Duodenal mucosa (tissue), 2 donors: Measurements from ENCODE around the gene FUNDC2.

Source experiments
- H3K27ac ChIP-seq: one replicate; pipeline ENCODE4 v1.7.0; 2013; ENCODE audit warnings: low read depth, low read length
- H3K27me3 ChIP-seq, 2 donors: one replicate each; pipeline ENCODE4 v1.7.0; 2013; ENCODE audit warnings: low read length in 2 of 2, control low read depth in 1 of 2; ENCODE audit not compliant: insufficient read depth in 2 of 2, control insufficient read depth in 1 of 2
- H3K36me3 ChIP-seq, 2 donors: one replicate each; pipeline ENCODE4 v1.7.0; 2013; ENCODE audit warnings: low read length in 2 of 2, control low read depth in 1 of 2; ENCODE audit not compliant: insufficient read depth in 2 of 2, control insufficient read depth in 1 of 2
- H3K4me1 ChIP-seq, 2 donors: one replicate each; pipeline ENCODE4 v1.7.0; 2013; ENCODE audit warnings: low read length in 2 of 2, control low read depth in 1 of 2; ENCODE audit not compliant: insufficient read depth in 2 of 2, control insufficient read depth in 1 of 2
- H3K4me3 ChIP-seq, 2 donors: one replicate each; pipeline ENCODE4 v1.7.0; 2013; ENCODE audit warnings: low read length in 2 of 2, low read depth in 1 of 2
- H3K9ac ChIP-seq, 2 donors: one replicate each; pipeline ENCODE4 v1.7.0; 2013; ENCODE audit warnings: low read length in 2 of 2, low read depth in 1 of 2
- H3K9me3 ChIP-seq, 2 donors: one replicate each; pipeline ENCODE4 v1.7.0; 2013; ENCODE audit warnings: low read length in 2 of 2, control low read depth in 1 of 2; ENCODE audit not compliant: control insufficient read depth in 1 of 2

The FUNDC2 gene

GRCh38 chrX:155068165-155068564 lies 41.5 kb downstream of the FUNDC2 start:
- no peaks in the 10 kb centered on the region for H3K27me3 ChIP-seq
- no peaks in the 10 kb centered on the region for H3K9me3 ChIP-seq
- H3K4me3 ChIP-seq = no peak overlapping the region
- no peak overlapping the region for H3K27ac ChIP-seq
- no peak overlapping the region for H3K9ac ChIP-seq
- no peaks in the 10 kb centered on the region for H3K36me3 ChIP-seq
- peaks cover 4 to 8% of the 10 kb centered on the region in 2 donors for H3K4me1 ChIP-seq

GRCh38 chrX:155069414-155069813 lies 42.8 kb downstream of the FUNDC2 start:
- H3K4me1 ChIP-seq = peaks cover 4 to 15% of the 10 kb centered on the region in 2 donors
- H3K4me3 ChIP-seq = peak overlapping the region; percentile 17 to 74
- H3K9me3 ChIP-seq = no peaks in the 10 kb centered on the region
- H3K27ac ChIP-seq = no peak overlapping the region
- no peak overlapping the region for H3K9ac ChIP-seq
- peaks cover 0 to 3% of the 10 kb centered on the region in 2 donors for H3K36me3 ChIP-seq
- no peaks in the 10 kb centered on the region for H3K27me3 ChIP-seq

GRCh38 chrX:155070038-155070437 lies 43.4 kb downstream of the FUNDC2 start:
- Histone ChIP-seq H3K4me1 (peaks cover 4 to 15% of the 10 kb centered on the region in 2 donors), H3K9me3 (no peaks in the 10 kb centered on the region), H3K27ac (no peak overlapping the region), H3K4me3 (peak overlapping the region; percentile 74 to 81), H3K36me3 (peaks cover 0 to 5% of the 10 kb centered on the region in 2 donors), H3K27me3 (no peaks in the 10 kb centered on the region), H3K9ac (peak overlapping the region; percentile 64 to 70)

- peak overlapping the region; percentile 64 to 70 for H3K9ac ChIP-seq
- H3K36me3 ChIP-seq = peaks cover 0 to 10% of the 10 kb centered on the region in 2 donors
- H3K9me3 ChIP-seq = no peaks in the 10 kb centered on the region
Measured at GRCh38 chrX:155070663-155070974, 44.0 kb downstream of the FUNDC2 start.

DNA sequence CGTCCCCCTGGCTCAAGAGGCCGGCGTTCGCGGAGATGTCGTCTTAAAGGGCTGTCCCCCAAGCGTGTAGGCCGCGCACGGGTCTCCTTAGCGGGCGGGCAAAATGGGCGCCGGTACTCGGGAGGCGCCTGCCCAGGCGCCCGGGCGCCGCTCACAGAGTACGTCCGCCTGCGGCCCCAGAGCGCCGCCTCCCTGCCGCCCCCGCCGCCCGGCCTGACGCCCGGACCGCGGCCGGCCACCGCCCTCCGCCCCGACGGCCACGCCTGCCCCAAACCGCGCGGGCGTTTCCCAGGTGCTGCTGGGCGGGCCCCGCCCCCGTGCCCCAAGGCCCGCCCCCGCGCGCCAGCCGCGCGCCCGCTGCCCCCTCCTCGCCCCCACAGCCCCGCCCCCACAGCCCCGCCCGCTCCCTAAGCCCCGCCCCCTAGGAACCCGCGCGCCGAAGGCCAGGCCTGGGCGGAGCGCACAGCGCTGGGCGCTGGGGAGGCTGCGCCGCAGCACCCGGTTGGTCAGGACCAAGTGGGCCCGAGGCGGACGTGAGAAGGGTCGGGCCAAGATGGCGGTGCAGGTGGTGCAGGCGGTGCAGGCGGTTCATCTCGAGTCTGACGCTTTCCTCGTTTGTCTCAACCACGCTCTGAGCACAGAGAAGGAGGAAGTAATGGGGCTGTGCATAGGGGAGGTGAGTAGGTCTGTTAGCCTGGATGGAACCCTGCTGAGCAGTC lies 44.5 kb downstream of the FUNDC2 start, which contains the start of the genes BRCC3, CMC4 and MTCP1:
TSS of gene BRCC3 (plus strand) at position 534 of the 719 bp plus-strand sequence. CDS start at position 554, 20 bp downstream.
TSS of gene CMC4 (minus strand) at position 162 of the 719 bp plus-strand sequence. CDS start 7,113 bp downstream, outside the sequence.
TSS of gene MTCP1 (minus strand) at position 162 of the 719 bp plus-strand sequence. CDS start 5,126 bp downstream, outside the sequence.
- Histone ChIP-seq H3K36me3 (peaks cover 0 to 10% of the 10 kb centered on the region in 2 donors), H3K27me3 (no peaks in the 10 kb centered on the region), H3K4me3 (peak within 1 kb of the TSS; percentile 84 to 85), H3K9me3 (no peaks in the 10 kb centered on the region), H3K27ac (peak within 1 kb of the TSS; percentile 70), H3K4me1 (peaks cover 4 to 15% of the 10 kb centered on the region in 2 donors), H3K9ac (peak within 1 kb of the TSS; percentile 72 to 78)

More at GRCh38 chrX:155070663-155070974, 44.0 kb downstream of the FUNDC2 start:
- H3K4me1 ChIP-seq = peaks cover 4 to 15% of the 10 kb centered on the region in 2 donors
- H3K4me3 ChIP-seq = peak overlapping the region; percentile 74 to 81
- peak overlapping the region; percentile 66 for H3K27ac ChIP-seq
- H3K27me3 ChIP-seq = no peaks in the 10 kb centered on the region

GRCh38 chrX:155071694-155072280 lies 45.1 kb downstream of the FUNDC2 start:
- peaks cover 4 to 15% of the 10 kb centered on the region in 2 donors for H3K4me1 ChIP-seq
- peaks cover 0 to 13% of the 10 kb centered on the region in 2 donors for H3K36me3 ChIP-seq
- H3K9me3 ChIP-seq = no peaks in the 10 kb centered on the region
- H3K27me3 ChIP-seq = no peaks in the 10 kb centered on the region
- H3K4me3 ChIP-seq = peak overlapping the region; percentile 84 to 85
- peak overlapping the region; percentile 72 to 78 for H3K9ac ChIP-seq
- H3K27ac ChIP-seq = peak overlapping the region; percentile 70

DNA sequence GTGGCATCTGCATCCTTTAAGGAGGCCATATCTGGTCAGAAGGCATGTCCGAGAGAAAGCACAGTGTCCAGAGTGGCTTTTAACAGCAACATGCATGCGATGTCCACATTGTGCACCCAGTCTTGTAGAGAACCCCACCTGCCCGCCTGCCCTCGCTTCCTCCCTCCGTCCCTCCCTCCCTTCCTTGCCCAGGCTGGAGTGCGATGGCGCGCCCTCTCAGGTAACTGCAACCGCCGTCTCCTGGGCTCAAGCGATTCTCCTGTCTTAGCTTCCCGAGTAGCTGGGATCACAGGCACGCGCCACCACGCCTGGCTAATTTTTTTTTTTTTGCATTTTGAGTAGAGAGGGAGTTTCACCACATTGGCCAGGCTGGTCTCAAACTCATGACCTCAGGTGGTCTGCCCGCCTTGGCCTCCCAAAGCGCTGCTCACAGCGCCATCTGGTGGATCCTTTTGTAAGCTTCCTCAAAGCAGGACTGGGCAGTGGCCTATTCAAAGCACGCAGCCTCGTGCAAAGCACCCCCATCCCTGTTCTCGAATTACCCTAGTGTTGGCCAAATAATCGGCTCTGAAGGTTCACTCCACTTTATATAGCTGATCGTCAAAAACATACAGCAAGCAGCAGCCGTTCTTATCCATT lies 59.7 kb downstream of the FUNDC2 start:
- H3K27me3 ChIP-seq = no peaks in the 10 kb centered on the region
- no peaks in the 10 kb centered on the region for H3K9me3 ChIP-seq
- peaks cover 4 to 27% of the 10 kb centered on the region in 2 donors for H3K36me3 ChIP-seq
- H3K4me1 ChIP-seq = no peaks in the 10 kb centered on the region
- no peak overlapping the region for H3K27ac ChIP-seq
- H3K9ac ChIP-seq = no peak overlapping the region
- no peak overlapping the region for H3K4me3 ChIP-seq

DNA sequence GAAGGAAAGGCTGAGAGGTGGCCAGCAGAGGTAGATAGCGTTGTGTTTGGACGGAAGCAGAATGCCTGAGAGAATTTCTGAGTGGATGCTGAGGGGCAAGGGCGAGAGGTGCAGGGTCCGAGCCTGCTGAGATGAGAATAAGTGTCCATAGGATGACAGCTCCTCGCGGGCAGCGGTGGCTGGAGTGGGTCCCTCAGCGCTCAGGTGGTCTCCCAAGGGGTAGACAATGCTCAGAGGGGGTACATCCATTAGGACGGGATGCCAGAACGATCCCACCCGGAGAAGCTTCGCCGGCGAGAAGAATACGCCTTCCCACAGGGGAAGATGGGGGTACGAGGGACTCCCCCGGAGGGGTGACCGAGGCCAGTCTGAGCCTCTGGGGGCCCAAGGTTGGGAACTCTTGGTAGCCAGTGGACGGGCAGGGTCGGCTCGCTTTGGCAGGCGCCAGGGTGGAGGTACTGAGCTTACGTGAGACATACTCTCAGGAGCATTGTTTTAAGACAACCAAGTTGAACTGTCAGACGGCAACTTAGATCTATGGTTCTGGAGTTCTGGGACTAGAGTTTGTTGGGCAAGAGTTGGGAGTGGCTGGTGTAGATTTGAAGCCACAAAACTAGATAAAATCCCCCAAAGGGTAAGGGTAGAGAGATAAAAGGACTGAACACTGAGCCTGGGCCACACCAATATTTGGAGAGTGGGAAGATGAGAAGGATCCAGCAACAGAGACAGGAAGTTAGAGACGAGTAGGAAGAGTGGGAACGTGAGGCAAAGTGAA lies 60.5 kb downstream of the FUNDC2 start:
- Histone ChIP-seq H3K4me3 (no peak overlapping the region), H3K9ac (no peak overlapping the region), H3K27ac (no peak overlapping the region), H3K27me3 (no peaks in the 10 kb centered on the region), H3K9me3 (no peaks in the 10 kb centered on the region), H3K4me1 (no peaks in the 10 kb centered on the region), H3K36me3 (peaks cover 4 to 27% of the 10 kb centered on the region in 2 donors)

GRCh38 chrX:155094468-155095061 lies 67.9 kb downstream of the FUNDC2 start:
- H3K9me3 ChIP-seq = no peaks in the 10 kb centered on the region
- no peak overlapping the region for H3K27ac ChIP-seq
- peaks cover 0 to 13% of the 10 kb centered on the region in 2 donors for H3K36me3 ChIP-seq
- no peak overlapping the region for H3K9ac ChIP-seq
- no peaks in the 10 kb centered on the region for H3K4me1 ChIP-seq
- no peak overlapping the region for H3K4me3 ChIP-seq
- H3K27me3 ChIP-seq = no peaks in the 10 kb centered on the region
